H1 (cell line): ENCODE measurements around the gene GFRA4. TPM values are rescaled to one million over a fixed set of nuclear protein-coding genes. Genes with fewer than 3 reads are reported as not detected.

Experiments used
- CTCF ChIA-PET: fragments of 300-600 bp; sonication (Branson Sonifier 250); formaldehyde crosslinking; loops from one replicate; lab custom pipeline; 2021; ENCODE audit not compliant: partially characterized antibody; lab: Charles Lee
- POLR2A ChIA-PET: fragments of 300-600 bp; sonication (Branson Sonifier 250); formaldehyde crosslinking; loops from one replicate; lab custom pipeline; 2021; ENCODE audit warnings: inconsistent platforms; ENCODE audit not compliant: partially characterized antibody; lab: Charles Lee
- DNase-seq, 2 experiments: peaks; one replicate each; pipeline versions ENCODE4 v3.0.0 to v3.0.0-alpha.2; 2010 to 2022; ENCODE audit warnings: low spot score in 2 of 2, low read depth in 1 of 2, mixed read lengths in 1 of 2
- FAIRE-seq: peaks from 2 replicates; lab custom pipeline; 2011; peaks lifted over from hg19 to GRCh38; lab: Jason Lieb, UNC
- H2AFZ ChIP-seq: 2 replicates; pipeline ENCODE4 v1.8.1; 2012; ENCODE audit warnings: low read length, inconsistent platforms
- H2AK5ac ChIP-seq: 2 replicates; pipeline ENCODE4 v1.6.1; 2013; ENCODE audit warnings: low read depth, low read length
- H2BK120ac ChIP-seq: replicated peaks from 2 replicates; pipeline ENCODE3; 2013; ENCODE audit warnings: low read depth, low read length, inconsistent platforms
- H2BK12ac ChIP-seq: 2 replicates; pipeline ENCODE4 v1.6.1; 2013; ENCODE audit warnings: low read depth, low read length
- H2BK15ac ChIP-seq: 2 replicates; pipeline ENCODE4 v1.6.1; 2013; ENCODE audit warnings: low read length
- H2BK20ac ChIP-seq: 2 replicates; pipeline ENCODE4 v1.6.1; 2013; ENCODE audit warnings: low read length
- H2BK5ac ChIP-seq: 2 replicates; pipeline ENCODE4 v1.6.1; 2013; ENCODE audit warnings: low read depth, low read length
- H3K14ac ChIP-seq: 2 replicates; pipeline ENCODE4 v1.6.1; 2013; ENCODE audit warnings: inconsistent platforms; ENCODE audit not compliant: insufficient read length
- H3K18ac ChIP-seq: 2 replicates; pipeline ENCODE4 v1.6.1; 2013; ENCODE audit warnings: low read length; ENCODE audit errors: extremely low read depth
- H3K23ac ChIP-seq: 2 replicates; pipeline ENCODE4 v1.6.1; 2013; ENCODE audit warnings: inconsistent platforms; ENCODE audit not compliant: insufficient read length
- H3K23me2 ChIP-seq: 2 replicates; pipeline ENCODE4 v1.6.1; 2013; ENCODE audit warnings: low read depth, low read length
- H3K27ac ChIP-seq: 2 replicates; pipeline ENCODE4 v1.6.1; 2011; ENCODE audit warnings: low read depth, low read length, inconsistent platforms
- H3K27me3 ChIP-seq, 4 experiments: replicated peaks in 1 of 4; 1 replicate in 1 of 4; 2 replicates in 3 of 4; pipeline versions ENCODE4 v1.6.1 to v1.8.1; 2011 to 2013; ENCODE audit warnings: low read length in 3 of 4, mild to moderate bottlenecking in 3 of 4, inconsistent platforms in 2 of 4, mixed read lengths in 2 of 4, moderate library complexity in 1 of 4; ENCODE audit not compliant: control insufficient read depth in 3 of 4, insufficient read depth in 3 of 4; ENCODE audit errors: extremely low read depth in 1 of 4
- H3K36me3 ChIP-seq, 4 experiments: 2 replicates each; pipeline versions ENCODE4 v1.6.1 to v1.8.1; 2011 to 2013; ENCODE audit warnings: mild to moderate bottlenecking in 4 of 4, low read length in 3 of 4, moderate library complexity in 2 of 4, control low read depth in 1 of 4, inconsistent platforms in 1 of 4; ENCODE audit not compliant: insufficient read depth in 4 of 4, control insufficient read depth in 2 of 4
- H3K4ac ChIP-seq: replicated peaks from 2 replicates; pipeline ENCODE3; 2013; ENCODE audit warnings: low read length, low read depth, mixed read lengths, inconsistent platforms; ENCODE audit not compliant: insufficient read length
- H3K4me1 ChIP-seq, 4 experiments: replicated peaks in 1 of 4; 1 replicate in 1 of 4; 2 replicates in 3 of 4; pipeline versions ENCODE4 v1.6.1 to v1.8.1; 2011 to 2013; ENCODE audit warnings: low read length in 3 of 4, inconsistent platforms in 2 of 4, mixed read lengths in 1 of 4; ENCODE audit not compliant: insufficient read depth in 4 of 4, control insufficient read depth in 3 of 4
- H3K4me2 ChIP-seq, 2 experiments: 2 replicates each; pipeline versions ENCODE4 v1.6.1 to v1.8.1; 2011 to 2013; ENCODE audit warnings: low read depth in 2 of 2, low read length in 2 of 2, control low read depth in 1 of 2, inconsistent platforms in 1 of 2, mild to moderate bottlenecking in 1 of 2; ENCODE audit not compliant: insufficient read depth in 1 of 2
- H3K4me3 ChIP-seq, 4 experiments: fragments of 200-600, 300-600 bp in 1 of 4; sonication (generic), shearing (Covaris generic), sonication (Bioruptor Twin) in 1 of 4; 2 replicates each; pipeline versions ENCODE4 v1.5.1 to v1.8.1; 2011 to 2016; ENCODE audit warnings: low read length in 4 of 4, low read depth in 3 of 4, control low read depth in 2 of 4, inconsistent platforms in 2 of 4, mild to moderate bottlenecking in 2 of 4, mixed read lengths in 1 of 4, moderate library complexity in 1 of 4; ENCODE audit not compliant: insufficient read depth in 2 of 4; ENCODE audit errors: extremely low read depth in 1 of 4
- H3K56ac ChIP-seq: replicated peaks from 2 replicates; pipeline ENCODE3; 2013; ENCODE audit warnings: low read depth, mild to moderate bottlenecking, mixed read lengths, low read length, inconsistent platforms; ENCODE audit not compliant: insufficient read length
- H3K79me1 ChIP-seq: 2 replicates; pipeline ENCODE4 v1.6.1; 2013; ENCODE audit warnings: low read depth, low read length, control low read depth
- H3K79me2 ChIP-seq, 2 experiments: 2 replicates each; pipeline versions ENCODE4 v1.6.1 to v1.8.1; 2012 to 2013; ENCODE audit warnings: low read length in 2 of 2, mild to moderate bottlenecking in 2 of 2, inconsistent platforms in 1 of 2; ENCODE audit not compliant: insufficient read depth in 2 of 2, control insufficient read depth in 1 of 2
- H3K9ac ChIP-seq, 4 experiments: replicated peaks in 1 of 4; 1 replicate in 1 of 4; 2 replicates in 3 of 4; pipeline versions ENCODE4 v1.6.1 to v1.8.1; 2011 to 2013; ENCODE audit warnings: low read depth in 3 of 4, low read length in 3 of 4, control low read depth in 2 of 4, mild to moderate bottlenecking in 2 of 4, moderate library complexity in 2 of 4, inconsistent platforms in 1 of 4; ENCODE audit errors: extremely low read depth in 1 of 4
- H3K9me3 ChIP-seq, 2 experiments: 2 replicates each; pipeline versions ENCODE4 v1.6.1 to v1.8.1; 2012 to 2013; ENCODE audit warnings: mild to moderate bottlenecking in 2 of 2, moderate library complexity in 2 of 2, control low read depth in 1 of 2, inconsistent platforms in 1 of 2, low read depth in 1 of 2, low read length in 1 of 2, mixed read lengths in 1 of 2; ENCODE audit not compliant: insufficient read depth in 2 of 2
- H4K20me1 ChIP-seq, 2 experiments: replicated peaks in 1 of 2; 2 replicates each; pipeline versions ENCODE3 to v1.8.1; 2011 to 2013; ENCODE audit warnings: inconsistent platforms in 2 of 2, low read length in 2 of 2, mild to moderate bottlenecking in 1 of 2; ENCODE audit not compliant: insufficient read depth in 2 of 2, control insufficient read depth in 1 of 2
- H4K5ac ChIP-seq: 2 replicates; pipeline ENCODE4 v1.6.1; 2013; ENCODE audit warnings: low read length, low read depth, mixed read lengths, inconsistent platforms; ENCODE audit not compliant: insufficient read length
- H4K8ac ChIP-seq: 2 replicates; pipeline ENCODE4 v1.8.0; 2013; ENCODE audit warnings: mild to moderate bottlenecking, moderate library complexity, low read length, inconsistent platforms; ENCODE audit not compliant: insufficient read depth; ENCODE audit errors: extremely low read depth
- H4K91ac ChIP-seq: replicated peaks from 2 replicates; pipeline ENCODE3; 2013; ENCODE audit warnings: low read length, mixed read lengths, inconsistent platforms; ENCODE audit not compliant: insufficient read length
- ASH2L ChIP-seq: fragments of 200-600, 300-600 bp; sonication (generic); IDR thresholded peaks from one replicate; pipeline ENCODE4 v1.7.1; 2017; ENCODE audit warnings: low read length
- CHD2 ChIP-seq: IDR thresholded peaks from 2 replicates; pipeline ENCODE4 v1.6.1; 2012; ENCODE audit warnings: low read length, improper control_type of control experiment
- CREB1 ChIP-seq: IDR thresholded peaks from 2 replicates; pipeline ENCODE4 v1.6.1; 2012; ENCODE audit warnings: inconsistent platforms
- EZH2 ChIP-seq: fragments of 200-600 bp; sonication (generic); IDR thresholded peaks from 2 replicates; pipeline ENCODE4 v1.7.1; 2012; ENCODE audit warnings: low read depth, mild to moderate bottlenecking, moderate library complexity, low read length, inconsistent platforms; ENCODE audit not compliant: severe bottlenecking
- KDM1A ChIP-seq: fragments of 200-600, 300-600 bp; sonication (generic); IDR thresholded peaks from 2 replicates; pipeline ENCODE4 v1.7.1; 2016; ENCODE audit warnings: mild to moderate bottlenecking, low read length, borderline replicate concordance
- RXRA ChIP-seq: IDR thresholded peaks from 2 replicates; pipeline ENCODE4 v1.6.1; 2011; ENCODE audit warnings: low read depth, mild to moderate bottlenecking, low read length, moderate library complexity; ENCODE audit not compliant: insufficient read depth
- SAP30 ChIP-seq: fragments of 300-600 bp; sonication (generic); IDR thresholded peaks from 2 replicates; pipeline ENCODE4 v1.7.1; 2012; ENCODE audit warnings: low read length, moderate library complexity, mild to moderate bottlenecking, inconsistent platforms; ENCODE audit not compliant: insufficient read depth, insufficient replicate concordance
- SP1 ChIP-seq: IDR thresholded peaks from 2 replicates; pipeline ENCODE4 v1.6.1; 2011; ENCODE audit warnings: low read depth, low read length
- TAF1 ChIP-seq: IDR thresholded peaks from 2 replicates; pipeline ENCODE4 v1.6.1; 2011; ENCODE audit warnings: mild to moderate bottlenecking, low read depth, low read length
- TAF7 ChIP-seq: optimal IDR thresholded peaks from 2 replicates; pipeline ENCODE3; 2011; ENCODE audit warnings: low read depth, mild to moderate bottlenecking, inconsistent platforms, low read length, moderate library complexity, borderline replicate concordance
- TCF12 ChIP-seq: IDR thresholded peaks from 2 replicates; pipeline ENCODE4 v1.6.1; 2011; ENCODE audit warnings: low read depth, mild to moderate bottlenecking, low read length
- WGBS, 2 experiments: shearing (Covaris generic) in 1 of 2; methylation state at CpG; one replicate each; pipeline versions ENCODE4 v1.1.6 to v1.1.7; 2013 to 2015; ENCODE audit warnings: low lambda C conversion rate in 2 of 2, mixed read lengths in 2 of 2, inconsistent platforms in 1 of 2, low coverage in 1 of 2, missing lambda C conversion rate in 1 of 2; ENCODE audit not compliant: insufficient replicate concordance in 2 of 2, insufficient coverage in 1 of 2, insufficient read length in 1 of 2; ENCODE audit errors: extremely low coverage in 1 of 2, missing lambda C conversion rate in 1 of 2; 5-methylcytosine and 5-hydroxymethylcytosine counted together
- polyA plus RNA-seq, 7 experiments: library from polyadenylated mRNA; depleted of rRNA in 3 of 7; stranded (reverse) in 5 of 7; unstranded in 2 of 7; fragments of >200 nt in 5 of 7; fragments of 200-250 nt in 2 of 7; gene quantifications; 1 replicate in 5 of 7; 2 replicates in 1 of 7; 4 replicates in 1 of 7; pipeline versions ENCODE4 v1.2.1 to v1.2.3, GENCODE V29; 2011 to 2013; ENCODE audit warnings: missing spikeins in 2 of 7, mixed read lengths in 2 of 7
- total RNA-seq: library from RNA; stranded (reverse); fragmentation: NEBNext Ultra II Directional; extraction: Animal tissue kit (Norgen Biotek cat#: 25700); gene quantifications from 2 replicates; pipeline ENCODE4 v1.2.1, GENCODE V29; 2021
- TF ChIP-seq, protein P1 (sequence below), 3 experiments: IDR thresholded peaks; 1 replicate in 2 of 3; 2 replicates in 1 of 3; pipeline versions ENCODE4 v1.5.1 to v1.6.1; 2011; ENCODE audit warnings: low read length in 3 of 3, mild to moderate bottlenecking in 3 of 3, inconsistent platforms in 2 of 3, low read depth in 1 of 3, moderate library complexity in 1 of 3; ENCODE audit not compliant: insufficient read depth in 1 of 3; ENCODE audit errors: control extremely low read depth in 1 of 3

Gene GFRA4
- total and polyA plus RNA-seq, 2 of the 8 experiments (the other 6 are each of a cell fraction or from before 2014, with no cell fraction given): 0.05 TPM; not detected in 1

- 0 out of 7 replicates have a peak, but pooled peaks cover 0 to 2% (median 0%) of the 10 kb centered on the region in 4 experiments for H3K27me3 ChIP-seq
- H3K36me3 ChIP-seq: no peaks in the 10 kb centered on the region
- ChIA-PET CTCF (interaction anchor here (0.7 to 45.1 kb wide), 4 partner anchors 5 to 58 kb away, joined by 3 to 1432 read pairs (median 718); partner anchors contain the start of genes ADAM33 and SIGLEC1), POLR2A (no interaction called here)
- no peak overlapping the region for H3K4ac ChIP-seq
- no peak overlapping the region for H2BK12ac ChIP-seq
- no peak overlapping the region for H2BK15ac ChIP-seq
- H3K18ac ChIP-seq: no peak overlapping the region
- H4K5ac ChIP-seq: no peak overlapping the region
- H4K8ac ChIP-seq: no peak overlapping the region
- H3K9me3 ChIP-seq: peaks cover 4 to 6% of the 10 kb centered on the region in 2 experiments; a peak in 2 of 4 replicates
- H3K27ac ChIP-seq: no peak overlapping the region
- FAIRE-seq: no peak
- H2BK120ac ChIP-seq: no peak overlapping the region
- no peaks in the 10 kb centered on the region for H3K79me1 ChIP-seq
- H3K23me2 ChIP-seq: no peaks in the 10 kb centered on the region
- no peak overlapping the region for H2BK20ac ChIP-seq
- no peak overlapping the region for H3K4me3 ChIP-seq
- H4K91ac ChIP-seq: no peak overlapping the region
- H3K14ac ChIP-seq: no peak overlapping the region
- no peaks in the 10 kb centered on the region for H4K20me1 ChIP-seq
- DNase-seq: no peak
- H3K79me2 ChIP-seq: no peaks in the 10 kb centered on the region
- no peak overlapping the region for H2AK5ac ChIP-seq
- no peak overlapping the region for H3K9ac ChIP-seq
- H2AFZ ChIP-seq: no peak overlapping the region
- H2BK5ac ChIP-seq: no peak overlapping the region
- 95% methylated on average over 9 of the region's 9 CpGs; no CpG with 5 or more reads in 1 of the 2 experiments for WGBS, 2 experiments
- no peak overlapping the region for H3K56ac ChIP-seq
- peaks cover 0 to 2% (median 0%) of the 10 kb centered on the region in 4 experiments; a peak in 1 of 7 replicates for H3K4me1 ChIP-seq
- no peak overlapping the region for H3K4me2 ChIP-seq
- no peak overlapping the region for H3K23ac ChIP-seq
- TF ChIP-seq RXRA (no peak), SP1 (no peak), ASH2L (no peak), TCF12 (no peak), CREB1 (no peak), KDM1A (no peak), EZH2 (no peak), CHD2 (no peak), TAF7 (no peak), TAF1 (no peak), SAP30 (no peak)
- TF ChIP-seq, protein P1, sequence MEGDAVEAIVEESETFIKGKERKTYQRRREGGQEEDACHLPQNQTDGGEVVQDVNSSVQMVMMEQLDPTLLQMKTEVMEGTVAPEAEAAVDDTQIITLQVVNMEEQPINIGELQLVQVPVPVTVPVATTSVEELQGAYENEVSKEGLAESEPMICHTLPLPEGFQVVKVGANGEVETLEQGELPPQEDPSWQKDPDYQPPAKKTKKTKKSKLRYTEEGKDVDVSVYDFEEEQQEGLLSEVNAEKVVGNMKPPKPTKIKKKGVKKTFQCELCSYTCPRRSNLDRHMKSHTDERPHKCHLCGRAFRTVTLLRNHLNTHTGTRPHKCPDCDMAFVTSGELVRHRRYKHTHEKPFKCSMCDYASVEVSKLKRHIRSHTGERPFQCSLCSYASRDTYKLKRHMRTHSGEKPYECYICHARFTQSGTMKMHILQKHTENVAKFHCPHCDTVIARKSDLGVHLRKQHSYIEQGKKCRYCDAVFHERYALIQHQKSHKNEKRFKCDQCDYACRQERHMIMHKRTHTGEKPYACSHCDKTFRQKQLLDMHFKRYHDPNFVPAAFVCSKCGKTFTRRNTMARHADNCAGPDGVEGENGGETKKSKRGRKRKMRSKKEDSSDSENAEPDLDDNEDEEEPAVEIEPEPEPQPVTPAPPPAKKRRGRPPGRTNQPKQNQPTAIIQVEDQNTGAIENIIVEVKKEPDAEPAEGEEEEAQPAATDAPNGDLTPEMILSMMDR (IDR thresholded peaks at IDR 0.05; ENCODE audit: control extremely low read depth in 1 of 3, insufficient read depth in 1 of 3, low read depth in 1 of 3, low read length in 3 of 3): no peak
Observed at GRCh38 chr20:3691897-3692296, 28.7 kb upstream of the GFRA4 start.
